Neural cell (in vitro differentiated cells): ENCODE measurements around the gene COL27A1. TPM values are rescaled to one million over a fixed set of nuclear protein-coding genes. Genes with fewer than 3 reads are reported as not detected.

Experiments
- H2AFZ ChIP-seq: fragments of 200-600, 300-800 bp; sonication (generic), shearing (Covaris generic); 2 replicates; pipeline ENCODE4 v1.6.0; 2014; ENCODE audit warnings: low read depth, mild to moderate bottlenecking, antibody characterized with exemption, low read length, moderate library complexity
- H3F3A ChIP-seq: fragments of 200-600 bp; shearing (Covaris generic); 2 replicates; pipeline ENCODE4 v1.6.1; 2016; ENCODE audit warnings: mild to moderate bottlenecking, moderate library complexity, mixed read lengths, antibody characterized with exemption, low read length; ENCODE audit not compliant: insufficient read depth, poor library complexity, severe bottlenecking
- H3K27ac ChIP-seq: fragments of 200-600, 300-800 bp; sonication (generic), shearing (Covaris generic); 2 replicates; pipeline ENCODE4 v1.5.1; 2014; ENCODE audit warnings: mild to moderate bottlenecking, low read length, moderate library complexity
- H3K27me3 ChIP-seq: fragments of 300-800, 200-600 bp; sonication (generic), shearing (Covaris generic); 2 replicates; pipeline ENCODE4 v1.6.0; 2014; ENCODE audit warnings: mild to moderate bottlenecking, low read depth, low read length, moderate library complexity; ENCODE audit not compliant: insufficient read depth
- H3K36me3 ChIP-seq: fragments of 300-800, 200-600 bp; sonication (generic), shearing (Covaris generic); 2 replicates; pipeline ENCODE4 v1.5.1; 2014; ENCODE audit warnings: mild to moderate bottlenecking, antibody characterized with exemption, low read length, moderate library complexity; ENCODE audit not compliant: insufficient read depth
- H3K4me2 ChIP-seq: fragments of 300-800, 200-600 bp; sonication (generic), shearing (Covaris generic); 2 replicates; pipeline ENCODE4 v1.6.0; 2014; ENCODE audit warnings: mild to moderate bottlenecking, low read length
- H3K4me3 ChIP-seq: fragments of 300-800, 200-600 bp; sonication (generic), shearing (Covaris generic); 2 replicates; pipeline ENCODE4 v1.5.1; 2014; ENCODE audit warnings: mild to moderate bottlenecking, low read length, moderate library complexity
- H3K79me2 ChIP-seq: fragments of 200-600 bp; shearing (Covaris generic); replicated peaks from 2 replicates; pipeline ENCODE4 v1.6.0; 2014; ENCODE audit warnings: mild to moderate bottlenecking, low read length, moderate library complexity; ENCODE audit not compliant: insufficient read depth
- H3K9ac ChIP-seq: fragments of 300-800, 200-600 bp; sonication (generic), shearing (Covaris generic); 2 replicates; pipeline ENCODE4 v1.6.1; 2016; ENCODE audit warnings: mild to moderate bottlenecking, low read length, mixed read lengths
- H3K9me2 ChIP-seq: fragments of 200-600 bp; shearing (Covaris generic); 2 replicates; pipeline ENCODE4 v1.6.1; 2016; ENCODE audit warnings: mild to moderate bottlenecking, low read length, mixed read lengths; ENCODE audit not compliant: insufficient read depth
- H3K9me3 ChIP-seq: fragments of 200-600, 300-800 bp; sonication (generic), shearing (Covaris generic); 2 replicates; pipeline ENCODE4 v1.6.1; 2016; ENCODE audit warnings: mild to moderate bottlenecking, mixed run types, low read length, moderate library complexity, mixed read lengths
- H4K20me1 ChIP-seq: fragments of 200-600 bp; shearing (Covaris generic); 2 replicates; pipeline ENCODE4 v1.6.1; 2016; ENCODE audit warnings: mild to moderate bottlenecking, mixed run types; ENCODE audit not compliant: insufficient read depth
- EP300 ChIP-seq: fragments of 450-650 bp; conservative IDR thresholded peaks from 2 replicates; pipeline ENCODE4 v1.6.1; 2014; ENCODE audit warnings: antibody characterized with exemption, mild to moderate bottlenecking, moderate library complexity; ENCODE audit not compliant: poor library complexity, severe bottlenecking
- EZH2 ChIP-seq: fragments of 200-600, 300-800 bp; shearing (Covaris generic), sonication (generic); IDR thresholded peaks from 2 replicates; pipeline ENCODE4 v1.6.1; 2014; ENCODE audit warnings: antibody characterized with exemption, low read length, borderline replicate concordance, mild to moderate bottlenecking; ENCODE audit not compliant: insufficient read depth, poor library complexity, severe bottlenecking
- MXI1 ChIP-seq: fragments of 450-650 bp; conservative IDR thresholded peaks from 2 replicates; pipeline ENCODE4 v1.6.1; 2014; ENCODE audit warnings: antibody characterized with exemption, mild to moderate bottlenecking; ENCODE audit not compliant: poor library complexity, severe bottlenecking
- POLR2AphosphoS5 ChIP-seq: IDR thresholded peaks from 2 replicates; pipeline ENCODE4 v1.6.1; 2012
- RAD21 ChIP-seq: fragments of 450-650 bp; conservative IDR thresholded peaks from 2 replicates; pipeline ENCODE4 v1.6.1; 2014; ENCODE audit warnings: antibody characterized with exemption, mild to moderate bottlenecking, moderate library complexity
- SMC3 ChIP-seq: fragments of 450-650 bp; conservative IDR thresholded peaks from 2 replicates; pipeline ENCODE4 v1.6.1; 2014; ENCODE audit warnings: antibody characterized with exemption, mild to moderate bottlenecking, moderate library complexity; ENCODE audit not compliant: poor library complexity
- TAF1 ChIP-seq: IDR thresholded peaks from 2 replicates; pipeline ENCODE4 v1.6.1; 2012; ENCODE audit warnings: low read depth
- polyA plus RNA-seq: library from polyadenylated mRNA; depleted of rRNA; stranded (reverse); fragments of >200 nt; gene quantifications from 2 replicates; pipeline ENCODE4 v1.2.3, GENCODE V29; 2014
- TF ChIP-seq, protein P1 (sequence below): fragments of 450-650 bp; IDR thresholded peaks from 2 replicates; pipeline ENCODE4 v1.5.1; 2014; ENCODE audit warnings: antibody characterized with exemption, mild to moderate bottlenecking, moderate library complexity; ENCODE audit not compliant: poor library complexity, severe bottlenecking
- TF ChIP-seq, protein P2 (sequence below): IDR thresholded peaks from 2 replicates; pipeline ENCODE4 v1.6.1; 2012; ENCODE audit warnings: borderline replicate concordance

COL27A1 gene
- polyA plus RNA-seq, 1 donor from 2014 or later: 0.25 TPM

DNA sequence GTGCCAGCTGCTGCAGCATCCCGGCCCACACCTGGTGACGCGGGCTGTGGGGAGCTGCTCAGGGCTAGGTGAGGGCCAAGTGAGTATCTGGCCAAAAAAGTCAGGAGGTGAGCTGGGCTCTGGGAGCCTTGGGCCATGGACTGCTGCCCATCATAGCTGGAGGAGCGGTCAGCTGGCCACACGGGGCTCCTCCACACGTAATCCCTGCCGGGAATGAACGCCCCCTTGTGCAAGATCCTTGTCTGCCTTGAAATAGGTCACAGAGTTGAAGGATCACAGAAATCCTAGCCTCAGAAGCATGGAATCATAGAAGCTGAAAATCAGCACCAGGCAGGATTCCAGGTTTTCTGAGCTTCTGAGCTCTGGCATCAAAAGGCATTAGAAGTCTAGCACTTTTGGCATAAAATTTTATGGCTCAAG lies 16.8 kb upstream of the COL27A1 start:
- Histone ChIP-seq H3K27me3 (no peaks in the 10 kb centered on the region), H2AFZ (no peak overlapping the region), H3F3A (no peaks in the 10 kb centered on the region), H3K36me3 (no peaks in the 10 kb centered on the region), H3K9me2 (no peaks in the 10 kb centered on the region), H3K4me2 (no peak overlapping the region), H3K79me2 (no peaks in the 10 kb centered on the region), H3K9ac (no peak overlapping the region), H3K9me3 (no peaks in the 10 kb centered on the region), H4K20me1 (no peaks in the 10 kb centered on the region), H3K4me3 (no peak overlapping the region), H3K27ac (no peak overlapping the region)
- TF ChIP-seq RAD21 (no peak), TAF1 (no peak), SMC3 (no peak), EP300 (no peak), POLR2AphosphoS5 (no peak), EZH2 (no peak), MXI1 (no peak)
- TF ChIP-seq, protein P1, sequence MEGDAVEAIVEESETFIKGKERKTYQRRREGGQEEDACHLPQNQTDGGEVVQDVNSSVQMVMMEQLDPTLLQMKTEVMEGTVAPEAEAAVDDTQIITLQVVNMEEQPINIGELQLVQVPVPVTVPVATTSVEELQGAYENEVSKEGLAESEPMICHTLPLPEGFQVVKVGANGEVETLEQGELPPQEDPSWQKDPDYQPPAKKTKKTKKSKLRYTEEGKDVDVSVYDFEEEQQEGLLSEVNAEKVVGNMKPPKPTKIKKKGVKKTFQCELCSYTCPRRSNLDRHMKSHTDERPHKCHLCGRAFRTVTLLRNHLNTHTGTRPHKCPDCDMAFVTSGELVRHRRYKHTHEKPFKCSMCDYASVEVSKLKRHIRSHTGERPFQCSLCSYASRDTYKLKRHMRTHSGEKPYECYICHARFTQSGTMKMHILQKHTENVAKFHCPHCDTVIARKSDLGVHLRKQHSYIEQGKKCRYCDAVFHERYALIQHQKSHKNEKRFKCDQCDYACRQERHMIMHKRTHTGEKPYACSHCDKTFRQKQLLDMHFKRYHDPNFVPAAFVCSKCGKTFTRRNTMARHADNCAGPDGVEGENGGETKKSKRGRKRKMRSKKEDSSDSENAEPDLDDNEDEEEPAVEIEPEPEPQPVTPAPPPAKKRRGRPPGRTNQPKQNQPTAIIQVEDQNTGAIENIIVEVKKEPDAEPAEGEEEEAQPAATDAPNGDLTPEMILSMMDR: no peak
- TF ChIP-seq, protein P2, sequence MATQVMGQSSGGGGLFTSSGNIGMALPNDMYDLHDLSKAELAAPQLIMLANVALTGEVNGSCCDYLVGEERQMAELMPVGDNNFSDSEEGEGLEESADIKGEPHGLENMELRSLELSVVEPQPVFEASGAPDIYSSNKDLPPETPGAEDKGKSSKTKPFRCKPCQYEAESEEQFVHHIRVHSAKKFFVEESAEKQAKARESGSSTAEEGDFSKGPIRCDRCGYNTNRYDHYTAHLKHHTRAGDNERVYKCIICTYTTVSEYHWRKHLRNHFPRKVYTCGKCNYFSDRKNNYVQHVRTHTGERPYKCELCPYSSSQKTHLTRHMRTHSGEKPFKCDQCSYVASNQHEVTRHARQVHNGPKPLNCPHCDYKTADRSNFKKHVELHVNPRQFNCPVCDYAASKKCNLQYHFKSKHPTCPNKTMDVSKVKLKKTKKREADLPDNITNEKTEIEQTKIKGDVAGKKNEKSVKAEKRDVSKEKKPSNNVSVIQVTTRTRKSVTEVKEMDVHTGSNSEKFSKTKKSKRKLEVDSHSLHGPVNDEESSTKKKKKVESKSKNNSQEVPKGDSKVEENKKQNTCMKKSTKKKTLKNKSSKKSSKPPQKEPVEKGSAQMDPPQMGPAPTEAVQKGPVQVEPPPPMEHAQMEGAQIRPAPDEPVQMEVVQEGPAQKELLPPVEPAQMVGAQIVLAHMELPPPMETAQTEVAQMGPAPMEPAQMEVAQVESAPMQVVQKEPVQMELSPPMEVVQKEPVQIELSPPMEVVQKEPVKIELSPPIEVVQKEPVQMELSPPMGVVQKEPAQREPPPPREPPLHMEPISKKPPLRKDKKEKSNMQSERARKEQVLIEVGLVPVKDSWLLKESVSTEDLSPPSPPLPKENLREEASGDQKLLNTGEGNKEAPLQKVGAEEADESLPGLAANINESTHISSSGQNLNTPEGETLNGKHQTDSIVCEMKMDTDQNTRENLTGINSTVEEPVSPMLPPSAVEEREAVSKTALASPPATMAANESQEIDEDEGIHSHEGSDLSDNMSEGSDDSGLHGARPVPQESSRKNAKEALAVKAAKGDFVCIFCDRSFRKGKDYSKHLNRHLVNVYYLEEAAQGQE: no peak

DNA sequence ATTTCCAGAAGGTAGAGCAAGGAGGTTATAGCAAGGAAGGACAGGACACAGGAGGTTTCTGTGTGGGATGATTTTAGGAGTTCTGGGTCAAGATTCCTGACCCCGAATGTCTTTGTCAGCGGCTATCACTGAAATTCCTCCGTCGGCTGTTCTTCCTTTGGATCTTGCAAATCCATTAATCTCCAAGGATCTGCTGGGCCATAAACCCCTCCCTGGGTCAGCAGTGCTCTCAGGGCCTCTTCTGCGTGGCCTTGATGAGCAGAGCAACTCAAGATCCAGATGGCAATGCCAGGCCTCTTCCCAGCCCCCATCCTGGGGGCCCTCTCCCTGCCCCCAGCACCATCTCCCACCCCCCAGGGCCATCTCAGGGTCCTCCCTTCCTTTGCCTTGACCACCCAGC lies 16.3 kb upstream of the COL27A1 start:
- Histone ChIP-seq H3K27me3 (no peaks in the 10 kb centered on the region), H3K9me2 (no peaks in the 10 kb centered on the region), H3K36me3 (no peaks in the 10 kb centered on the region), H3K79me2 (no peaks in the 10 kb centered on the region), H3K27ac (no peak overlapping the region), H3K9me3 (no peaks in the 10 kb centered on the region), H3K4me3 (no peak overlapping the region), H3K4me2 (no peak overlapping the region), H2AFZ (no peak overlapping the region), H4K20me1 (no peaks in the 10 kb centered on the region), H3F3A (no peaks in the 10 kb centered on the region), H3K9ac (no peak overlapping the region)
- TF ChIP-seq EZH2 (no peak), POLR2AphosphoS5 (no peak), EP300 (no peak), SMC3 (no peak), RAD21 (no peak), TAF1 (no peak), MXI1 (no peak)
- TF ChIP-seq, protein P1: no peak
- TF ChIP-seq, protein P2: no peak
